CD4-positive, alpha-beta T cell treated with Interleukin-12 subunit alpha and Interleukin-12 subunit beta, for 1 hour (primary cell): ENCODE results near the gene PTPRJ.

Experiments used
- DNase-seq: peaks from one replicate; pipeline ENCODE4 v3.0.0-alpha.2; 2020

PTPRJ gene

GRCh38 chr11:48043111-48043990 is 63.0 kb downstream of the PTPRJ start:
- no peak for DNase-seq

GRCh38 chr11:48043991-48044512 is 63.7 kb downstream of the PTPRJ start:
- no peak for DNase-seq

- no peak for DNase-seq
Observed at GRCh38 chr11:48044577-48044976, 64.2 kb downstream of the PTPRJ start.

- DNase-seq: no peak
Observed at GRCh38 chr11:48045536-48045935, 65.2 kb downstream of the PTPRJ start.

GRCh38 chr11:48047616-48048015 is 67.3 kb downstream of the PTPRJ start:
- DNase-seq: no peak

GRCh38 chr11:48049036-48049435 is 68.7 kb downstream of the PTPRJ start:
- no peak for DNase-seq

- DNase-seq: no peak
Observed at GRCh38 chr11:48050304-48050703, 69.9 kb downstream of the PTPRJ start.

- DNase-seq: no peak
Observed at GRCh38 chr11:48051217-48051830, 71.0 kb downstream of the PTPRJ start.

GRCh38 chr11:48052183-48053044 is 72.1 kb downstream of the PTPRJ start:
- DNase-seq: no peak

- no peak for DNase-seq
Observed at GRCh38 chr11:48054994-48055291, 74.6 kb downstream of the PTPRJ start.

- peak; percentile 68 for DNase-seq
Observed at GRCh38 chr11:48055292-48056132, 75.2 kb downstream of the PTPRJ start.

- DNase-seq: no peak
Observed at GRCh38 chr11:48056325-48057183, 76.2 kb downstream of the PTPRJ start.

GRCh38 chr11:48058064-48058463 is 77.7 kb downstream of the PTPRJ start:
- DNase-seq: no peak

- DNase-seq: no peak
Observed at GRCh38 chr11:48058788-48059187, 78.4 kb downstream of the PTPRJ start.

- no peak for DNase-seq
Observed at GRCh38 chr11:48062649-48063048, 82.3 kb downstream of the PTPRJ start.

- DNase-seq: no peak
Observed at GRCh38 chr11:48063424-48063978, 83.1 kb downstream of the PTPRJ start.

- DNase-seq: no peak
Observed at GRCh38 chr11:48064306-48064705, 83.9 kb downstream of the PTPRJ start.

GRCh38 chr11:48066881-48067800 is 86.8 kb downstream of the PTPRJ start:
- DNase-seq: no peak

GRCh38 chr11:48073031-48073861 is 92.9 kb downstream of the PTPRJ start:
- no peak for DNase-seq
